PFSK-1 (cell line): ENCODE data around the gene TCHP.

Source experiments
- FOXP2 ChIP-seq: optimal IDR thresholded peaks from 2 replicates; pipeline ENCODE3; 2011; ENCODE audit warnings: borderline replicate concordance, control low read depth, inconsistent platforms; ENCODE audit not compliant: insufficient read depth; ENCODE audit errors: extremely low read length, extremely low read depth
- POLR2AphosphoS5 ChIP-seq: IDR thresholded peaks from 2 replicates; pipeline ENCODE4 v1.6.1; 2012; ENCODE audit warnings: low read depth, mild to moderate bottlenecking, control low read depth, low read length, moderate library complexity
- SIN3A ChIP-seq: IDR thresholded peaks from 2 replicates; pipeline ENCODE4 v1.6.1; 2012; ENCODE audit warnings: mild to moderate bottlenecking, low read length, moderate library complexity, borderline replicate concordance; ENCODE audit not compliant: insufficient read depth
- TAF1 ChIP-seq: IDR thresholded peaks from 2 replicates; pipeline ENCODE4 v1.6.1; 2012; ENCODE audit warnings: low read length, control low read depth, borderline replicate concordance; ENCODE audit not compliant: insufficient read depth
- TF ChIP-seq, protein P1 (sequence below), 2 experiments: IDR thresholded peaks; 2 replicates each; pipeline versions ENCODE4 v1.6.1 to v1.8.0; 2011 to 2012; ENCODE audit warnings: low read depth in 2 of 2, low read length in 2 of 2, control low read depth in 1 of 2, inconsistent platforms in 1 of 2, mild to moderate bottlenecking in 1 of 2, moderate library complexity in 1 of 2; ENCODE audit not compliant: insufficient read depth in 1 of 2

TCHP gene

GRCh38 chr12:109861689-109862314 is 38.3 kb upstream of the TCHP start:
- TF ChIP-seq SIN3A (no peak), POLR2AphosphoS5 (no peak), TAF1 (no peak), FOXP2 (no peak)
- TF ChIP-seq, protein P1, sequence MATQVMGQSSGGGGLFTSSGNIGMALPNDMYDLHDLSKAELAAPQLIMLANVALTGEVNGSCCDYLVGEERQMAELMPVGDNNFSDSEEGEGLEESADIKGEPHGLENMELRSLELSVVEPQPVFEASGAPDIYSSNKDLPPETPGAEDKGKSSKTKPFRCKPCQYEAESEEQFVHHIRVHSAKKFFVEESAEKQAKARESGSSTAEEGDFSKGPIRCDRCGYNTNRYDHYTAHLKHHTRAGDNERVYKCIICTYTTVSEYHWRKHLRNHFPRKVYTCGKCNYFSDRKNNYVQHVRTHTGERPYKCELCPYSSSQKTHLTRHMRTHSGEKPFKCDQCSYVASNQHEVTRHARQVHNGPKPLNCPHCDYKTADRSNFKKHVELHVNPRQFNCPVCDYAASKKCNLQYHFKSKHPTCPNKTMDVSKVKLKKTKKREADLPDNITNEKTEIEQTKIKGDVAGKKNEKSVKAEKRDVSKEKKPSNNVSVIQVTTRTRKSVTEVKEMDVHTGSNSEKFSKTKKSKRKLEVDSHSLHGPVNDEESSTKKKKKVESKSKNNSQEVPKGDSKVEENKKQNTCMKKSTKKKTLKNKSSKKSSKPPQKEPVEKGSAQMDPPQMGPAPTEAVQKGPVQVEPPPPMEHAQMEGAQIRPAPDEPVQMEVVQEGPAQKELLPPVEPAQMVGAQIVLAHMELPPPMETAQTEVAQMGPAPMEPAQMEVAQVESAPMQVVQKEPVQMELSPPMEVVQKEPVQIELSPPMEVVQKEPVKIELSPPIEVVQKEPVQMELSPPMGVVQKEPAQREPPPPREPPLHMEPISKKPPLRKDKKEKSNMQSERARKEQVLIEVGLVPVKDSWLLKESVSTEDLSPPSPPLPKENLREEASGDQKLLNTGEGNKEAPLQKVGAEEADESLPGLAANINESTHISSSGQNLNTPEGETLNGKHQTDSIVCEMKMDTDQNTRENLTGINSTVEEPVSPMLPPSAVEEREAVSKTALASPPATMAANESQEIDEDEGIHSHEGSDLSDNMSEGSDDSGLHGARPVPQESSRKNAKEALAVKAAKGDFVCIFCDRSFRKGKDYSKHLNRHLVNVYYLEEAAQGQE (IDR thresholded peaks at IDR 0.05; ENCODE audit: insufficient read depth in 1 of 2, low read depth in 2 of 2, low read length in 2 of 2), result no peak

- TF ChIP-seq FOXP2 (no peak), SIN3A (no peak), TAF1 (no peak), POLR2AphosphoS5 (no peak)
- TF ChIP-seq, protein P1 (IDR thresholded peaks at IDR 0.05; ENCODE audit: insufficient read depth in 1 of 2, low read depth in 2 of 2, low read length in 2 of 2), result no peak
Observed at GRCh38 chr12:109863847-109864712, 36.0 kb upstream of the TCHP start.

DNA sequence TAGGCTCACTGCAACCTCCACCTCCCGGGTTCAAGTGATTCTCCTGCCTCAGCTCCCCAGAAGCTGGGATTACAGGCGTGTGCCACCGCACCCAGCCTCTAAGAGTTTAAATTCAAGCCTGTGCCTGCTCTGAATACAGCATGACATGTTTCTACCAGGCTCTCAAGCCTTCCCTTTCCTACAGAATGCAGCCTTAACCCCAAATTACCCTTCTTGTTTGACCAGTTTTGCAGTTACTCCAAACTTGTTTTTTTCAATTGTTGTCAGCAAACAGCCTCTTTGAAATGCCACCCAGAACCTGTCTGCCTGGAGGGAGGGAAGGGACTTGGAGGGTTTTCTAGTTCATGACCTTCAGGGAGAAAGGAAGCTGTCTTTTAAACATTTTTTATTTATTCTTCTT is 35.2 kb upstream of the TCHP start:
- TF ChIP-seq FOXP2 (no peak), SIN3A (no peak), POLR2AphosphoS5 (no peak), TAF1 (no peak)
- TF ChIP-seq, protein P1 (IDR thresholded peaks at IDR 0.05; ENCODE audit: insufficient read depth in 1 of 2, low read depth in 2 of 2, low read length in 2 of 2), result no peak

GRCh38 chr12:109868182-109869051 is 31.7 kb upstream of the TCHP start:
- TF ChIP-seq TAF1, result no peak
- TF ChIP-seq FOXP2, result no peak
- TF ChIP-seq SIN3A, result no peak
- no peak for TF ChIP-seq POLR2AphosphoS5
- TF ChIP-seq, protein P1 (IDR thresholded peaks at IDR 0.05; ENCODE audit: insufficient read depth in 1 of 2, low read depth in 2 of 2, low read length in 2 of 2), result no peak
